Putamen (tissue), 1 donor: ENCODE data around the gene FRZB.
"Not testable (repeated sequence)": the region's sequence is repeated elsewhere in the genome, so short reads cannot be mapped to it uniquely, and the experiment has no call there.

Experiments used
- DNase-seq: peaks from one replicate; pipeline ENCODE4 v3.0.0-alpha.2; 2016; ENCODE audit warnings: low spot score

FRZB gene

GRCh38 chr2:182866461-182867406, at the start of gene FRZB:
TSS of gene FRZB (minus strand) at chr2:182866637. CDS start at chr2:182866552, 85 bp downstream.
- peak; percentile 16 for DNase-seq

GRCh38 chr2:182915369-182916326, 49.2 kb upstream of the FRZB start:
- DNase-seq = no peak

- DNase-seq = no peak
Measured at GRCh38 chr2:182914852-182915251, 48.4 kb upstream of the FRZB start.

GRCh38 chr2:182913064-182913463, 46.6 kb upstream of the FRZB start:
- no peak for DNase-seq

GRCh38 chr2:182912518-182912915, 46.1 kb upstream of the FRZB start:
- DNase-seq = no peak

GRCh38 chr2:182911813-182912517, 45.5 kb upstream of the FRZB start:
- DNase-seq = no peak

- no peak for DNase-seq
Measured at GRCh38 chr2:182910965-182911364, 44.5 kb upstream of the FRZB start.

GRCh38 chr2:182907081-182907830, 40.8 kb upstream of the FRZB start:
- no peak for DNase-seq

- no peak for DNase-seq
Measured at GRCh38 chr2:182906454-182906853, 40.0 kb upstream of the FRZB start.

GRCh38 chr2:182904844-182905243, 38.4 kb upstream of the FRZB start:
- no peak for DNase-seq

GRCh38 chr2:182903566-182903965, 37.1 kb upstream of the FRZB start:
- no peak for DNase-seq

GRCh38 chr2:182901748-182902147, 35.3 kb upstream of the FRZB start:
- no peak for DNase-seq

GRCh38 chr2:182898718-182899117, 32.3 kb upstream of the FRZB start:
- DNase-seq = no peak

GRCh38 chr2:182897137-182897536, 30.7 kb upstream of the FRZB start:
- no peak for DNase-seq

GRCh38 chr2:182895798-182896197, 29.4 kb upstream of the FRZB start:
- DNase-seq = no peak

GRCh38 chr2:182895169-182895568, 28.7 kb upstream of the FRZB start:
- DNase-seq = no peak

- DNase-seq = no peak
Measured at GRCh38 chr2:182894174-182894573, 27.7 kb upstream of the FRZB start.

GRCh38 chr2:182893666-182894065, 27.2 kb upstream of the FRZB start:
- no peak for DNase-seq

- DNase-seq = not testable (repeated sequence)
Measured at GRCh38 chr2:182893035-182893434, 26.6 kb upstream of the FRZB start.

- DNase-seq = no peak
Measured at GRCh38 chr2:182891611-182892010, 25.2 kb upstream of the FRZB start.

GRCh38 chr2:182890773-182891378, 24.4 kb upstream of the FRZB start:
- DNase-seq = no peak
